IPS-18a (cell line): ENCODE data around the gene CNKSR2.

ENCODE experiments used
- H3K27ac ChIP-seq: one replicate; pipeline ENCODE4 v1.5.1; 2013; ENCODE audit warnings: low read length
- H3K27me3 ChIP-seq: one replicate; pipeline ENCODE4 v1.6.1; 2013; ENCODE audit warnings: mild to moderate bottlenecking, low read length; ENCODE audit not compliant: control insufficient read depth, insufficient read depth
- H3K36me3 ChIP-seq: one replicate; pipeline ENCODE4 v1.6.1; 2013; ENCODE audit warnings: low read depth, low read length; ENCODE audit not compliant: control insufficient read depth
- H3K4me1 ChIP-seq: one replicate; pipeline ENCODE4 v1.6.1; 2013; ENCODE audit warnings: low read depth, low read length; ENCODE audit not compliant: control insufficient read depth
- H3K4me3 ChIP-seq: one replicate; pipeline ENCODE4 v1.5.1; 2013; ENCODE audit warnings: low read length
- H3K9ac ChIP-seq: one replicate; pipeline ENCODE4 v1.6.1; 2013; ENCODE audit warnings: mild to moderate bottlenecking, low read length, moderate library complexity
- H3K9me3 ChIP-seq: one replicate; pipeline ENCODE4 v1.6.1; 2013; ENCODE audit warnings: low read depth, low read length; ENCODE audit not compliant: control insufficient read depth

CNKSR2 gene

GRCh38 chrX:21612154-21612553 is 237.9 kb downstream of the CNKSR2 start:
- H3K27ac ChIP-seq: no peak overlapping the region
- no peak overlapping the region for H3K4me3 ChIP-seq

GRCh38 chrX:21616386-21616785 is 242.2 kb downstream of the CNKSR2 start:
- H3K9me3 ChIP-seq: peaks cover 6% of the 10 kb centered on the region
- no peak overlapping the region for H3K4me3 ChIP-seq
- H3K4me1 ChIP-seq: no peaks in the 10 kb centered on the region
- H3K27me3 ChIP-seq: no peaks in the 10 kb centered on the region
- H3K9ac ChIP-seq: no peak overlapping the region
- H3K36me3 ChIP-seq: no peaks in the 10 kb centered on the region
- H3K27ac ChIP-seq: no peak overlapping the region

More at GRCh38 chrX:21612154-21612553, 237.9 kb downstream of the CNKSR2 start:
- H3K9me3 ChIP-seq: peaks cover 6% of the 10 kb centered on the region
- no peaks in the 10 kb centered on the region for H3K27me3 ChIP-seq
- H3K4me1 ChIP-seq: no peaks in the 10 kb centered on the region
- no peaks in the 10 kb centered on the region for H3K36me3 ChIP-seq
- no peak overlapping the region for H3K9ac ChIP-seq

GRCh38 chrX:21620234-21620633 is 246.0 kb downstream of the CNKSR2 start:
- H3K4me3 ChIP-seq: no peak overlapping the region
- no peaks in the 10 kb centered on the region for H3K9me3 ChIP-seq
- no peaks in the 10 kb centered on the region for H3K36me3 ChIP-seq
- H3K9ac ChIP-seq: no peak overlapping the region
- H3K4me1 ChIP-seq: no peaks in the 10 kb centered on the region
- no peaks in the 10 kb centered on the region for H3K27me3 ChIP-seq
- no peak overlapping the region for H3K27ac ChIP-seq

- no peak overlapping the region for H3K9ac ChIP-seq
- peaks cover 8% of the 10 kb centered on the region for H3K9me3 ChIP-seq
- no peaks in the 10 kb centered on the region for H3K36me3 ChIP-seq
- no peaks in the 10 kb centered on the region for H3K27me3 ChIP-seq
- H3K27ac ChIP-seq: no peak overlapping the region
- H3K4me3 ChIP-seq: no peak overlapping the region
- H3K4me1 ChIP-seq: no peaks in the 10 kb centered on the region
Measured at GRCh38 chrX:21623778-21624501, 249.7 kb downstream of the CNKSR2 start.

GRCh38 chrX:21632027-21632426 is 257.8 kb downstream of the CNKSR2 start:
- no peak overlapping the region for H3K27ac ChIP-seq
- H3K4me3 ChIP-seq: no peak overlapping the region
- peaks cover 10% of the 10 kb centered on the region for H3K9me3 ChIP-seq
- no peaks in the 10 kb centered on the region for H3K4me1 ChIP-seq
- H3K9ac ChIP-seq: no peak overlapping the region
- no peaks in the 10 kb centered on the region for H3K36me3 ChIP-seq
- H3K27me3 ChIP-seq: no peaks in the 10 kb centered on the region

- no peak overlapping the region for H3K27ac ChIP-seq
- H3K27me3 ChIP-seq: no peaks in the 10 kb centered on the region
- no peak overlapping the region for H3K4me3 ChIP-seq
- no peaks in the 10 kb centered on the region for H3K36me3 ChIP-seq
- H3K9ac ChIP-seq: no peak overlapping the region
- peaks cover 16% of the 10 kb centered on the region for H3K9me3 ChIP-seq
- no peaks in the 10 kb centered on the region for H3K4me1 ChIP-seq
Measured at GRCh38 chrX:21638311-21638710, 264.1 kb downstream of the CNKSR2 start.

- no peaks in the 10 kb centered on the region for H3K4me1 ChIP-seq
- H3K27me3 ChIP-seq: no peaks in the 10 kb centered on the region
- no peak overlapping the region for H3K4me3 ChIP-seq
- no peak overlapping the region for H3K27ac ChIP-seq
- H3K9ac ChIP-seq: no peak overlapping the region
- peaks cover 17% of the 10 kb centered on the region for H3K9me3 ChIP-seq
- no peaks in the 10 kb centered on the region for H3K36me3 ChIP-seq
Measured at GRCh38 chrX:21639775-21640174, 265.6 kb downstream of the CNKSR2 start.

- H3K4me3 ChIP-seq: no peak overlapping the region
Measured at GRCh38 chrX:21645431-21645830, 271.2 kb downstream of the CNKSR2 start.

GRCh38 chrX:21645886-21646285 is 271.7 kb downstream of the CNKSR2 start:
- Histone ChIP-seq H3K27me3 (no peaks in the 10 kb centered on the region), H3K9me3 (peaks cover 8% of the 10 kb centered on the region), H3K27ac (no peak overlapping the region), H3K36me3 (no peaks in the 10 kb centered on the region), H3K4me3 (no peak overlapping the region), H3K4me1 (no peaks in the 10 kb centered on the region), H3K9ac (no peak overlapping the region)

More at GRCh38 chrX:21645431-21645830, 271.2 kb downstream of the CNKSR2 start:
- H3K36me3 ChIP-seq: no peaks in the 10 kb centered on the region
- no peaks in the 10 kb centered on the region for H3K4me1 ChIP-seq
- peaks cover 10% of the 10 kb centered on the region for H3K9me3 ChIP-seq
- H3K27me3 ChIP-seq: no peaks in the 10 kb centered on the region
- no peak overlapping the region for H3K9ac ChIP-seq
- no peak overlapping the region for H3K27ac ChIP-seq

GRCh38 chrX:21655901-21656586 is 281.8 kb downstream of the CNKSR2 start:
- H3K4me1 ChIP-seq: no peaks in the 10 kb centered on the region
- peaks cover 4% of the 10 kb centered on the region for H3K9me3 ChIP-seq
- H3K36me3 ChIP-seq: peaks cover 5% of the 10 kb centered on the region
- no peaks in the 10 kb centered on the region for H3K27me3 ChIP-seq
- no peak overlapping the region for H3K4me3 ChIP-seq
- H3K27ac ChIP-seq: no peak overlapping the region
- no peak overlapping the region for H3K9ac ChIP-seq

- no peak overlapping the region for H3K27ac ChIP-seq
- H3K9me3 ChIP-seq: peaks cover 4% of the 10 kb centered on the region
- H3K4me1 ChIP-seq: no peaks in the 10 kb centered on the region
- no peak overlapping the region for H3K9ac ChIP-seq
- no peaks in the 10 kb centered on the region for H3K27me3 ChIP-seq
- H3K36me3 ChIP-seq: peaks cover 5% of the 10 kb centered on the region
- H3K4me3 ChIP-seq: no peak overlapping the region
Measured at GRCh38 chrX:21656587-21657317, 282.5 kb downstream of the CNKSR2 start.
